Neural progenitor cell (in vitro differentiated cells): Measurements from ENCODE around the gene VAV2. TPM values are rescaled to one million over a fixed set of nuclear protein-coding genes. Genes with fewer than 3 reads are reported as not detected.
A peak's percentile ranks its signal among the peaks of the same experiment; 100 is the strongest.

Source experiments
- DNase-seq: peaks from one replicate; pipeline ENCODE4 v3.0.0-alpha.2; 2016; ENCODE audit warnings: low spot score
- H2AFZ ChIP-seq: fragments of 200-600 bp; sonication (generic); replicated peaks from 2 replicates; pipeline ENCODE4 v1.6.1; 2016; ENCODE audit warnings: antibody characterized with exemption
- H3F3A ChIP-seq: fragments of 200-600 bp; sonication (generic); 2 replicates; pipeline ENCODE4 v1.6.1; 2016; ENCODE audit warnings: antibody characterized with exemption, low read depth
- H3K27ac ChIP-seq: fragments of 200-600 bp; sonication (generic); 2 replicates; pipeline ENCODE4 v1.5.1; 2016; ENCODE audit warnings: mild to moderate bottlenecking
- H3K27me3 ChIP-seq: fragments of 200-600 bp; sonication (generic); 2 replicates; pipeline ENCODE4 v1.6.1; 2016; ENCODE audit warnings: mild to moderate bottlenecking, moderate library complexity
- H3K36me3 ChIP-seq: fragments of 200-600 bp; sonication (generic); 2 replicates; pipeline ENCODE4 v1.5.1; 2016
- H3K4me1 ChIP-seq: fragments of 200-600 bp; sonication (generic); 2 replicates; pipeline ENCODE4 v1.6.1; 2016; ENCODE audit warnings: mixed run types
- H3K4me2 ChIP-seq: fragments of 200-600 bp; sonication (generic); 2 replicates; pipeline ENCODE4 v1.6.1; 2016
- H3K4me3 ChIP-seq: fragments of 200-600 bp; sonication (generic); 2 replicates; pipeline ENCODE4 v1.5.1; 2016
- H3K79me2 ChIP-seq: fragments of 200-600 bp; sonication (generic); 2 replicates; pipeline ENCODE4 v1.6.1; 2016; ENCODE audit warnings: low read depth
- H3K9ac ChIP-seq: fragments of 200-600 bp; sonication (generic); 2 replicates; pipeline ENCODE4 v1.6.1; 2016
- H3K9me3 ChIP-seq: fragments of 200-600 bp; sonication (generic); 2 replicates; pipeline ENCODE4 v1.5.1; 2016; ENCODE audit warnings: low read depth
- H4K20me1 ChIP-seq: fragments of 200-600 bp; sonication (generic); 2 replicates; pipeline ENCODE4 v1.6.1; 2016; ENCODE audit warnings: low read depth
- H3K27ac Mint-ChIP-seq: 3 replicates; pipeline ENCODE4 v1.8.0; 2021; ENCODE audit warnings: mixed read lengths
- H3K27me3 Mint-ChIP-seq: 2 replicates; pipeline ENCODE4 v1.8.0; 2022; ENCODE audit warnings: low read depth, mild to moderate bottlenecking, inconsistent platforms, moderate library complexity, mixed read lengths; ENCODE audit not compliant: insufficient read depth
- H3K36me3 Mint-ChIP-seq: 3 replicates; pipeline ENCODE4 v1.8.0; 2021; ENCODE audit warnings: mixed read lengths
- H3K4me1 Mint-ChIP-seq: 3 replicates; pipeline ENCODE4 v1.8.0; 2021; ENCODE audit warnings: mixed read lengths
- H3K4me3 Mint-ChIP-seq: 3 replicates; pipeline ENCODE4 v1.8.0; 2021; ENCODE audit warnings: mild to moderate bottlenecking, moderate library complexity, mixed read lengths
- H3K9me3 Mint-ChIP-seq: 3 replicates; pipeline ENCODE4 v1.8.0; 2020; ENCODE audit warnings: mixed read lengths
- CTCF ChIP-seq: fragments of 200-600 bp; sonication (generic); IDR thresholded peaks from 2 replicates; pipeline ENCODE4 v1.5.1; 2017; ENCODE audit warnings: antibody characterized with exemption, mild to moderate bottlenecking
- EZH2 ChIP-seq: fragments of 200-600 bp; sonication (generic); IDR thresholded peaks from 2 replicates; pipeline ENCODE4 v1.6.1; 2017; ENCODE audit warnings: antibody characterized with exemption, mild to moderate bottlenecking, moderate library complexity
- EZH2phosphoT487 ChIP-seq: fragments of 200-600 bp; sonication (generic); IDR thresholded peaks from 2 replicates; pipeline ENCODE4 v1.6.1; 2017; ENCODE audit warnings: antibody characterized with exemption
- total RNA-seq: library from RNA; depleted of rRNA; stranded (reverse); fragments of >200 nt; gene quantifications from 2 replicates; pipeline ENCODE4 v1.2.3, GENCODE V29; 2015; ENCODE audit warnings: low replicate concordance

The VAV2 gene
- total RNA-seq, 1 donor from 2014 or later = 12.9 TPM

GRCh38 chr9:133828338-133828997 is 163.7 kb downstream of the VAV2 start:
- Histone ChIP-seq H3K27ac (no peak overlapping the region), H4K20me1 (peaks cover 35% of the 10 kb centered on the region)
- no peak overlapping the region for H3K27ac Mint-ChIP-seq

GRCh38 chr9:133826289-133827085 is 165.6 kb downstream of the VAV2 start:
- Histone ChIP-seq H3K79me2 (no peaks in the 10 kb centered on the region), H3K9me3 (no peaks in the 10 kb centered on the region), H4K20me1 (peaks cover 55% of the 10 kb centered on the region), H3K27me3 (no peaks in the 10 kb centered on the region), H2AFZ (no peak overlapping the region), H3K27ac (no peak overlapping the region), H3K36me3 (no peaks in the 10 kb centered on the region), H3K4me3 (no peak overlapping the region), H3K9ac (no peak overlapping the region), H3F3A (peaks cover 16% of the 10 kb centered on the region), H3K4me2 (no peak overlapping the region), H3K4me1 (peaks cover 50% of the 10 kb centered on the region)
- DNase-seq = no peak
- Mint-ChIP-seq H3K27me3 (peaks cover 4% of the 10 kb centered on the region), H3K9me3 (no peaks in the 10 kb centered on the region), H3K4me1 (peaks cover 46% of the 10 kb centered on the region), H3K36me3 (no peaks in the 10 kb centered on the region), H3K4me3 (no peak overlapping the region), H3K27ac (no peak overlapping the region)
- TF ChIP-seq CTCF (no peak), EZH2 (no peak), EZH2phosphoT487 (no peak)

More at GRCh38 chr9:133828338-133828997, 163.7 kb downstream of the VAV2 start:
- peaks cover 7% of the 10 kb centered on the region for H3K27me3 Mint-ChIP-seq
- H3K4me3 ChIP-seq = no peak overlapping the region
- H3K4me2 ChIP-seq = no peak overlapping the region
- TF ChIP-seq EZH2phosphoT487 (no peak), CTCF (no peak), EZH2 (no peak)
- no peaks in the 10 kb centered on the region for H3K9me3 Mint-ChIP-seq
- peaks cover 30% of the 10 kb centered on the region for H3K4me1 Mint-ChIP-seq
- no peak overlapping the region for H3K4me3 Mint-ChIP-seq
- no peaks in the 10 kb centered on the region for H3K27me3 ChIP-seq
- no peaks in the 10 kb centered on the region for H3K36me3 ChIP-seq
- H3K79me2 ChIP-seq = no peaks in the 10 kb centered on the region
- peaks cover 2% of the 10 kb centered on the region for H3F3A ChIP-seq
- H3K9ac ChIP-seq = no peak overlapping the region
- H2AFZ ChIP-seq = no peak overlapping the region
- no peak for DNase-seq
- H3K4me1 ChIP-seq = peaks cover 35% of the 10 kb centered on the region
- H3K9me3 ChIP-seq = no peaks in the 10 kb centered on the region
- peaks cover 2% of the 10 kb centered on the region for H3K36me3 Mint-ChIP-seq

GRCh38 chr9:133825555-133826218 is 166.4 kb downstream of the VAV2 start:
- Mint-ChIP-seq H3K27ac (peak overlapping the region; percentile 54), H3K27me3 (peaks cover 4% of the 10 kb centered on the region), H3K36me3 (no peaks in the 10 kb centered on the region), H3K4me3 (peak overlapping the region; percentile 15), H3K9me3 (no peaks in the 10 kb centered on the region), H3K4me1 (peaks cover 49% of the 10 kb centered on the region)
- peaks cover 51% of the 10 kb centered on the region for H3K4me1 ChIP-seq
- H4K20me1 ChIP-seq = peaks cover 63% of the 10 kb centered on the region
- H3K9ac ChIP-seq = no peak overlapping the region
- H3K27me3 ChIP-seq = no peaks in the 10 kb centered on the region
- H3K9me3 ChIP-seq = no peaks in the 10 kb centered on the region
- TF ChIP-seq EZH2 (no peak), CTCF (no peak), EZH2phosphoT487 (no peak)
- no peaks in the 10 kb centered on the region for H3K36me3 ChIP-seq
- H3F3A ChIP-seq = peaks cover 16% of the 10 kb centered on the region
- H3K4me3 ChIP-seq = no peak overlapping the region
- H3K4me2 ChIP-seq = no peak overlapping the region
- no peak for DNase-seq
- H2AFZ ChIP-seq = no peak overlapping the region
- no peak overlapping the region for H3K27ac ChIP-seq
- no peaks in the 10 kb centered on the region for H3K79me2 ChIP-seq
